K562 (cell line): Measurements from ENCODE around the gene RECK. TPM values are rescaled to one million over a fixed set of nuclear protein-coding genes. Genes with fewer than 3 reads are reported as not detected.

Experiments
- ATAC-seq: fragments of 200-7000 bp; cut with Tn5 transposase; 3 replicates; pipeline ENCODE4 v1.9.1; 2020; ENCODE audit warnings: moderate library complexity
- BruUV-seq: library from RNA; stranded (reverse); fragments of 400-500 nt; replicated peaks from 2 replicates; lab custom pipeline; 2021; lab: Mats Ljungman, UMichigan
- CTCF ChIA-PET: fragments of 300-600 bp; formaldehyde crosslinking; extraction: SDS; loops from one replicate; lab custom pipeline; 2021; ENCODE audit warnings: low intra/inter-chr PET ratio; lab: Yijun Ruan, JAX
- POLR2A ChIA-PET: fragments of 300-600, 350-650 bp; sonication (Branson Sonifier 250); formaldehyde crosslinking; extraction: SDS; loops from one replicate; lab custom pipeline; 2021; ENCODE audit warnings: antibody characterized with exemption, inconsistent platforms; lab: Yijun Ruan, JAX
- DNase-seq, 4 experiments: peaks; one replicate each; pipeline versions ENCODE4 v3.0.0 to v3.0.0-alpha.2; 2011 to 2018; ENCODE audit warnings: low spot score in 3 of 4, mixed read lengths in 3 of 4; ENCODE audit errors: extremely low read depth in 1 of 4
- FAIRE-seq: peaks from 2 replicates; lab custom pipeline; 2011; peaks lifted over from hg19 to GRCh38; lab: Jason Lieb, UNC
- H2AFZ ChIP-seq: 2 replicates; pipeline ENCODE4 v1.6.0; 2011; ENCODE audit warnings: low read depth, low read length, control low read depth, inconsistent platforms
- H3K27ac ChIP-seq: fragments of 200-600 bp; 3 replicates; pipeline ENCODE4 v1.8.0; 2011; ENCODE audit warnings: low read depth, mild to moderate bottlenecking, control low read depth, inconsistent platforms, low read length, moderate library complexity, mixed read lengths; ENCODE audit errors: extremely low read depth
- H3K27me3 ChIP-seq, 2 experiments: fragments of 300-600 bp in 1 of 2; 2 replicates in 1 of 2; 3 replicates in 1 of 2; pipeline versions ENCODE4 v1.6.0 to v1.8.0; 2011; ENCODE audit warnings: inconsistent platforms in 2 of 2, low read length in 2 of 2, mild to moderate bottlenecking in 1 of 2, mixed read lengths in 1 of 2, moderate library complexity in 1 of 2; ENCODE audit not compliant: control insufficient read depth in 2 of 2, insufficient read depth in 2 of 2
- H3K36me3 ChIP-seq: fragments of 300-600 bp; 3 replicates; pipeline ENCODE4 v1.8.0; 2011; ENCODE audit warnings: mild to moderate bottlenecking, low read length, inconsistent platforms; ENCODE audit not compliant: control insufficient read depth, insufficient read depth
- H3K4me1 ChIP-seq, 2 experiments: fragments of 200-600 bp in 1 of 2; replicated peaks in 1 of 2; 2 replicates in 1 of 2; 3 replicates in 1 of 2; pipeline versions ENCODE4 v1.5.1 to v1.8.0; 2011; ENCODE audit warnings: inconsistent platforms in 2 of 2, low read length in 2 of 2, mild to moderate bottlenecking in 1 of 2, mixed read lengths in 1 of 2, moderate library complexity in 1 of 2; ENCODE audit not compliant: control insufficient read depth in 2 of 2, insufficient read depth in 2 of 2
- H3K4me2 ChIP-seq: 2 replicates; pipeline ENCODE4 v1.6.1; 2011; ENCODE audit warnings: low read length, control low read depth, inconsistent platforms, mixed read lengths; ENCODE audit not compliant: insufficient read depth
- H3K4me3 ChIP-seq: fragments of 200-600 bp; sonication (generic), shearing (Covaris generic); 2 replicates; pipeline ENCODE4 v1.5.1; 2016; ENCODE audit warnings: control low read depth, inconsistent platforms
- H3K79me2 ChIP-seq: fragments of 200-600 bp; 3 replicates; pipeline ENCODE4 v1.8.0; 2011; ENCODE audit warnings: low read length, inconsistent platforms; ENCODE audit not compliant: control insufficient read depth, insufficient read depth
- H3K9ac ChIP-seq, 2 experiments: 2 replicates each; pipeline versions ENCODE4 v1.6.0 to v1.6.1; 2011; ENCODE audit warnings: low read depth in 2 of 2, low read length in 2 of 2, control low read depth in 1 of 2, inconsistent platforms in 1 of 2, mild to moderate bottlenecking in 1 of 2, mixed read lengths in 1 of 2; ENCODE audit not compliant: insufficient read depth in 1 of 2
- H3K9me1 ChIP-seq: one replicate; pipeline ENCODE4 v1.6.0; 2011; ENCODE audit warnings: inconsistent platforms, mild to moderate bottlenecking, low read length, moderate library complexity; ENCODE audit not compliant: control insufficient read depth, insufficient read depth
- H3K9me3 ChIP-seq: replicated peaks from 2 replicates; pipeline ENCODE4 v1.5.1; 2011; ENCODE audit warnings: low read depth, low read length, inconsistent platforms; ENCODE audit not compliant: control insufficient read depth, insufficient read depth
- H4K20me1 ChIP-seq: replicated peaks from 2 replicates; pipeline ENCODE4 v1.6.1; 2011; ENCODE audit warnings: low read length, inconsistent platforms, mixed read lengths; ENCODE audit not compliant: control insufficient read depth, insufficient read depth
- ASH1L ChIP-seq: fragments of 450-650 bp; IDR thresholded peaks from 2 replicates; pipeline ENCODE4 v1.6.1; 2018; ENCODE audit warnings: borderline replicate concordance, mild to moderate bottlenecking, low read depth; ENCODE audit not compliant: partially characterized antibody
- HEY1 ChIP-seq: fragments of 250-450 bp; sonication (Bioruptor Pico); IDR thresholded peaks from 2 replicates; pipeline ENCODE4 v1.5.0; 2020; ENCODE audit warnings: mild to moderate bottlenecking, moderate library complexity, borderline replicate concordance
- HMG20A ChIP-seq: fragments of 450-650 bp; formaldehyde crosslinking; conservative IDR thresholded peaks from 2 replicates; pipeline ENCODE4 v1.4.0; 2020; ENCODE audit warnings: mild to moderate bottlenecking, mixed read lengths
- HNRNPLL ChIP-seq: fragments of 200-400 bp; formaldehyde crosslinking; IDR thresholded peaks from 2 replicates; pipeline ENCODE4 v1.6.1; 2017; ENCODE audit warnings: low read length, low read depth, mild to moderate bottlenecking; ENCODE audit not compliant: poor library complexity, severe bottlenecking
- KLF6 ChIP-seq: fragments of 250-450 bp; sonication (Bioruptor Pico); IDR thresholded peaks from 2 replicates; pipeline ENCODE4 v1.4.0; 2020; ENCODE audit warnings: mild to moderate bottlenecking, moderate library complexity, borderline replicate concordance
- MCM3 ChIP-seq: fragments of 450-650 bp; IDR thresholded peaks from 2 replicates; pipeline ENCODE4 v1.6.1; 2016
- MTA2 ChIP-seq: fragments of 450-650 bp; IDR thresholded peaks from 2 replicates; pipeline ENCODE4 v1.6.1; 2016; ENCODE audit warnings: low read depth
- NFXL1 ChIP-seq: fragments of 450-650 bp; formaldehyde crosslinking; IDR thresholded peaks from 2 replicates; pipeline ENCODE4 v1.4.0; 2021; ENCODE audit warnings: mild to moderate bottlenecking
- PHF20 ChIP-seq: fragments of 450-650 bp; IDR thresholded peaks from 2 replicates; pipeline ENCODE4 v1.6.1; 2018; ENCODE audit not compliant: partially characterized antibody
- RHOXF2B ChIP-seq: fragments of 250-450 bp; sonication (Bioruptor Pico); conservative IDR thresholded peaks from 2 replicates; pipeline ENCODE4 v1.5.1; 2021
- U2AF2 ChIP-seq: fragments of 200-400 bp; formaldehyde crosslinking; optimal IDR thresholded peaks from 2 replicates; pipeline ENCODE3; 2017; ENCODE audit warnings: low read depth, mild to moderate bottlenecking, low read length
- ZNF212 ChIP-seq: fragments of 450-650 bp; formaldehyde crosslinking; IDR thresholded peaks from 2 replicates; pipeline ENCODE4 v1.4.0; 2020; ENCODE audit warnings: mild to moderate bottlenecking
- ZNF551 ChIP-seq: fragments of 250-450 bp; sonication (Bioruptor Pico); IDR thresholded peaks from 2 replicates; pipeline ENCODE4 v1.5.0; 2021; ENCODE audit warnings: mild to moderate bottlenecking, moderate library complexity
- ZNF586 ChIP-seq: fragments of 450-650 bp; formaldehyde crosslinking; conservative IDR thresholded peaks from 2 replicates; pipeline ENCODE4 v1.4.0; 2020; ENCODE audit warnings: mild to moderate bottlenecking, moderate library complexity
- ZNF79 ChIP-seq: fragments of 250-450 bp; sonication (Bioruptor Pico); IDR thresholded peaks from 2 replicates; pipeline ENCODE4 v1.4.0; 2020; ENCODE audit warnings: low read depth, mild to moderate bottlenecking, moderate library complexity
- WGBS: fragments of 100-300 bp; shearing (Covaris generic); methylation state at CpG from one replicate; pipeline ENCODE4 v1.1.6; 2016; ENCODE audit warnings: low coverage, mixed read lengths; ENCODE audit not compliant: insufficient coverage; ENCODE audit errors: missing lambda C conversion rate; 5-methylcytosine and 5-hydroxymethylcytosine counted together
- in situ Hi-C: fragments of 300-500 bp; cut with MboI; formaldehyde crosslinking; loops from 4 replicates; pipeline ENCODE4 v1.15.0; 2018; ENCODE audit warnings: inconsistent platforms, mixed read lengths
- intact Hi-C: fragments of 100-400 bp; cut with micrococcal nuclease; formaldehyde crosslinking; loops from 2 replicates; pipeline ENCODE4 v1.14.2; 2022
- polyA plus RNA-seq, 8 experiments: library from polyadenylated mRNA; depleted of rRNA in 4 of 8; stranded (reverse) in 5 of 8; unstranded in 3 of 8; fragments of >200 nt; fragmentation: Nextera tagmentation in 2 of 8; fragmentation: Illumina TruSeq in 1 of 8; extraction: Ambion mirVana in 2 of 8; extraction: Trizol in 1 of 8; gene quantifications; 2 replicates each; pipeline versions ENCODE4 v1.2.1 to v1.2.3, GENCODE V29; 2011 to 2014; ENCODE audit warnings: inconsistent platforms in 1 of 8, missing spikeins in 1 of 8
- total RNA-seq, 7 experiments: library from RNA; depleted of rRNA in 6 of 7; stranded (reverse); fragments of >200 nt in 6 of 7; fragmentation: Illumina TruSeq in 2 of 7; extraction: Trizol in 2 of 7; gene quantifications; 2 replicates each; pipeline versions ENCODE4 v1.2.1 to v1.2.3, GENCODE V29; 2011 to 2021; ENCODE audit warnings: low replicate concordance in 1 of 7
- TF ChIP-seq, protein P1 (sequence below): sonication (generic); formaldehyde crosslinking; IDR thresholded peaks from 2 replicates; pipeline ENCODE4 v1.8.0; 2022; ENCODE audit warnings: missing genetic modification reagents, mild to moderate bottlenecking, borderline replicate concordance
- TF ChIP-seq, protein P2 (sequence below): fragments of 250-450 bp; sonication (Bioruptor Pico); IDR thresholded peaks from 2 replicates; pipeline ENCODE4 v1.5.1; 2021; ENCODE audit warnings: mild to moderate bottlenecking
- TF ChIP-seq, protein P3 (sequence below): IDR thresholded peaks from 2 replicates; pipeline ENCODE4 v1.6.1; 2014; ENCODE audit warnings: antibody characterized with exemption
- TF ChIP-seq, protein P4 (sequence below), 2 experiments: IDR thresholded peaks; 2 replicates each; pipeline ENCODE4 v1.6.1; 2011; ENCODE audit warnings: borderline replicate concordance in 1 of 2, control low read depth in 1 of 2, low read depth in 1 of 2, low read length in 1 of 2, mild to moderate bottlenecking in 1 of 2, mixed read lengths in 1 of 2, moderate library complexity in 1 of 2; ENCODE audit not compliant: insufficient read depth in 1 of 2, insufficient read length in 1 of 2, poor library complexity in 1 of 2, severe bottlenecking in 1 of 2; ENCODE audit errors: extremely low read depth in 1 of 2

The RECK gene
- total and polyA plus RNA-seq, 9 of the 15 experiments (the other 6 are each of a cell fraction or from before 2014, with no cell fraction given), result 0.04 to 0.36 (median 0.16) TPM

DNA sequence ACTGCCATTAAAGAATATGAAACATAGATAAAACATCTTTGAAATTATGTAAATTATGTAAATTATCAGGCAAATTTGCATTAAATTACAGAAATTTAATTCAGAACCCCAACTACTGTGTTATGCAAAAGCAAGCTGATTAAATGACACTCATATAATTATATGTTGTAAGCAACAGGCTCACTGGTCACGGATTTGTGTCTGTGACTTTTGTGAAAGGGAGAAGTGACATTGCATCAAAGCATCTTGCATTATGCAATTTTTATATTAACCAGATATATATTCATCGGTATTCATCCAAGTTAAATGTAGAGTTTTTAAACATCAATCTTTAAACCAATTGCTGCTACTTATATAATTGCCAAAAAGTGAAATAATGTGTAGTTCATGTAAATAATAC is 86.8 kb downstream of the RECK start:
- POLR2A ChIA-PET, result no interaction called here
- no peaks in the 10 kb centered on the region for H4K20me1 ChIP-seq
- H3K27me3 ChIP-seq, result peaks cover 0 to 8% of the 10 kb centered on the region in 2 experiments; a peak in 3 of 5 replicates
- in situ Hi-C loops (no loop called here), intact Hi-C loops (no loop called here)
- FAIRE-seq (no peak), ATAC-seq (no peak), DNase-seq (no peak)
- H3K9me1 ChIP-seq, result no peaks in the 10 kb centered on the region
- no peak overlapping the region for H3K9ac ChIP-seq
- H2AFZ ChIP-seq, result no peak overlapping the region
- H3K36me3 ChIP-seq, result no peaks in the 10 kb centered on the region
- CTCF ChIA-PET, result no interaction called here
- H3K4me1 ChIP-seq, result no peaks in the 10 kb centered on the region; a peak in 2 of 5 replicates
- 14% methylated on average over 2 of the region's 2 CpGs for WGBS
- no peak overlapping the region for H3K4me2 ChIP-seq
- no peak overlapping the region for H3K27ac ChIP-seq
- H3K79me2 ChIP-seq, result no peaks in the 10 kb centered on the region
- TF ChIP-seq PHF20 (no peak), ZNF586 (CRISPR knock-in tag) (no peak), MCM3 (no peak), HNRNPLL (no peak), NFXL1 (CRISPR knock-in tag) (no peak), RHOXF2B (no peak), HEY1 (no peak), ZNF79 (CRISPR knock-in tag) (no peak), KLF6 (CRISPR knock-in tag) (no peak), HMG20A (CRISPR knock-in tag) (no peak), ZNF551 (CRISPR knock-in tag) (no peak), ZNF212 (no peak), MTA2 (no peak), ASH1L (no peak), U2AF2 (no peak)
- TF ChIP-seq, protein P1, sequence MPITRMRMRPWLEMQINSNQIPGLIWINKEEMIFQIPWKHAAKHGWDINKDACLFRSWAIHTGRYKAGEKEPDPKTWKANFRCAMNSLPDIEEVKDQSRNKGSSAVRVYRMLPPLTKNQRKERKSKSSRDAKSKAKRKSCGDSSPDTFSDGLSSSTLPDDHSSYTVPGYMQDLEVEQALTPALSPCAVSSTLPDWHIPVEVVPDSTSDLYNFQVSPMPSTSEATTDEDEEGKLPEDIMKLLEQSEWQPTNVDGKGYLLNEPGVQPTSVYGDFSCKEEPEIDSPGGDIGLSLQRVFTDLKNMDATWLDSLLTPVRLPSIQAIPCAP (CRISPR knock-in tag), result no peak
- TF ChIP-seq, protein P2, sequence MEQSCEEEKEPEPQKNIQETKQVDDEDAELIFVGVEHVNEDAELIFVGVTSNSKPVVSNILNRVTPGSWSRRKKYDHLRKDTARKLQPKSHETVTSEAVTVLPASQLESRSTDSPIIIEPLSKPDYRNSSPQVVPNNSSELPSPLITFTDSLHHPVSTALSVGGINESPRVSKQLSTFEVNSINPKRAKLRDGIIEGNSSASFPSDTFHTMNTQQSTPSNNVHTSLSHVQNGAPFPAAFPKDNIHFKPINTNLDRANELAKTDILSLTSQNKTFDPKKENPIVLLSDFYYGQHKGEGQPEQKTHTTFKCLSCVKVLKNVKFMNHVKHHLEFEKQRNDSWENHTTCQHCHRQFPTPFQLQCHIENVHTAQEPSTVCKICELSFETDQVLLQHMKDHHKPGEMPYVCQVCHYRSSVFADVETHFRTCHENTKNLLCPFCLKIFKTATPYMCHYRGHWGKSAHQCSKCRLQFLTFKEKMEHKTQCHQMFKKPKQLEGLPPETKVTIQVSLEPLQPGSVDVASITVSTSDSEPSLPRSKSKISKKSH (CRISPR knock-in tag), result no peak
- TF ChIP-seq, protein P3, sequence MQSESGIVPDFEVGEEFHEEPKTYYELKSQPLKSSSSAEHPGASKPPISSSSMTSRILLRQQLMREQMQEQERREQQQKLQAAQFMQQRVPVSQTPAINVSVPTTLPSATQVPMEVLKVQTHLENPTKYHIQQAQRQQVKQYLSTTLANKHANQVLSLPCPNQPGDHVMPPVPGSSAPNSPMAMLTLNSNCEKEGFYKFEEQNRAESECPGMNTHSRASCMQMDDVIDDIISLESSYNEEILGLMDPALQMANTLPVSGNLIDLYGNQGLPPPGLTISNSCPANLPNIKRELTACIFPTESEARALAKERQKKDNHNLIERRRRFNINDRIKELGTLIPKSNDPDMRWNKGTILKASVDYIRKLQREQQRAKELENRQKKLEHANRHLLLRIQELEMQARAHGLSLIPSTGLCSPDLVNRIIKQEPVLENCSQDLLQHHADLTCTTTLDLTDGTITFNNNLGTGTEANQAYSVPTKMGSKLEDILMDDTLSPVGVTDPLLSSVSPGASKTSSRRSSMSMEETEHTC, result no peak
- TF ChIP-seq, protein P4, sequence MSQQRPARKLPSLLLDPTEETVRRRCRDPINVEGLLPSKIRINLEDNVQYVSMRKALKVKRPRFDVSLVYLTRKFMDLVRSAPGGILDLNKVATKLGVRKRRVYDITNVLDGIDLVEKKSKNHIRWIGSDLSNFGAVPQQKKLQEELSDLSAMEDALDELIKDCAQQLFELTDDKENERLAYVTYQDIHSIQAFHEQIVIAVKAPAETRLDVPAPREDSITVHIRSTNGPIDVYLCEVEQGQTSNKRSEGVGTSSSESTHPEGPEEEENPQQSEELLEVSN (IDR thresholded peaks at IDR 0.05; ENCODE audit: borderline replicate concordance in 1 of 2, extremely low read depth in 1 of 2, insufficient read depth in 1 of 2, insufficient read length in 1 of 2, low read depth in 1 of 2, low read length in 1 of 2, poor library complexity in 1 of 2, severe bottlenecking in 1 of 2), result no peak
- no peaks in the 10 kb centered on the region for H3K9me3 ChIP-seq
- no TSS peak for BruUV-seq
- no peak overlapping the region for H3K4me3 ChIP-seq
